Nephron (organoid): Measurements from ENCODE around the gene SLC7A10.

Experiments
- H3K27ac Mint-ChIP-seq, 3 experiments: 2 replicates each; pipeline ENCODE4 v1.8.0; 2020; ENCODE audit warnings: mixed read lengths in 3 of 3, mild to moderate bottlenecking in 2 of 3, moderate library complexity in 1 of 3
- H3K27me3 Mint-ChIP-seq: 2 replicates; pipeline ENCODE4 v1.8.0; 2021; ENCODE audit warnings: low read depth, mild to moderate bottlenecking, moderate library complexity, mixed read lengths
- H3K36me3 Mint-ChIP-seq: 2 replicates; pipeline ENCODE4 v1.8.0; 2020; ENCODE audit warnings: low read depth, mixed read lengths
- H3K4me1 Mint-ChIP-seq: 2 replicates; pipeline ENCODE4 v1.8.0; 2020; ENCODE audit warnings: mixed read lengths
- H3K4me3 Mint-ChIP-seq, 3 experiments: 2 replicates each; pipeline ENCODE4 v1.8.0; 2020; ENCODE audit warnings: mild to moderate bottlenecking in 3 of 3, mixed read lengths in 3 of 3, moderate library complexity in 2 of 3
- H3K9me3 Mint-ChIP-seq: 2 replicates; pipeline ENCODE4 v1.8.0; 2020; ENCODE audit warnings: mixed read lengths
- CTCF ChIP-seq, 3 experiments: fragments of 200-600 bp; sonication (generic); IDR thresholded peaks; one replicate each; pipeline ENCODE4 v1.5.0; 2021; ENCODE audit warnings: antibody characterized with exemption in 3 of 3; ENCODE audit not compliant: unreplicated experiment in 3 of 3

SLC7A10 gene

GRCh38 chr19:33270769-33271168, 45.1 kb upstream of the SLC7A10 start:
- peaks cover 15% of the 10 kb centered on the region for H3K4me1 Mint-ChIP-seq
- H3K27me3 Mint-ChIP-seq: peaks cover 14% of the 10 kb centered on the region
- no peak overlapping the region for H3K4me3 Mint-ChIP-seq
- no peak for TF ChIP-seq CTCF (IDR thresholded peaks at IDR 0.05; ENCODE audit: unreplicated experiment in 3 of 3)
- H3K27ac Mint-ChIP-seq: no peak overlapping the region
- H3K36me3 Mint-ChIP-seq: no peaks in the 10 kb centered on the region
- H3K9me3 Mint-ChIP-seq: no peaks in the 10 kb centered on the region

- no peak overlapping the region for H3K27ac Mint-ChIP-seq
- TF ChIP-seq CTCF (IDR thresholded peaks at IDR 0.05; ENCODE audit: unreplicated experiment in 3 of 3): no peak
These were observed 43.4 kb upstream of the SLC7A10 start for GRCh38 chr19:33269016-33269415.

GRCh38 chr19:33268162-33268991, 42.7 kb upstream of the SLC7A10 start:
- H3K27me3 Mint-ChIP-seq: peaks cover 12% of the 10 kb centered on the region
- H3K9me3 Mint-ChIP-seq: no peaks in the 10 kb centered on the region
- peaks cover 7% of the 10 kb centered on the region for H3K4me1 Mint-ChIP-seq
- no peak overlapping the region for H3K27ac Mint-ChIP-seq
- H3K4me3 Mint-ChIP-seq: no peak overlapping the region
- no peaks in the 10 kb centered on the region for H3K36me3 Mint-ChIP-seq
- no peak for TF ChIP-seq CTCF (IDR thresholded peaks at IDR 0.05; ENCODE audit: unreplicated experiment in 3 of 3)

More at GRCh38 chr19:33269016-33269415, 43.4 kb upstream of the SLC7A10 start:
- no peaks in the 10 kb centered on the region for H3K36me3 Mint-ChIP-seq
- no peak overlapping the region for H3K4me3 Mint-ChIP-seq
- H3K27me3 Mint-ChIP-seq: peaks cover 14% of the 10 kb centered on the region
- H3K9me3 Mint-ChIP-seq: no peaks in the 10 kb centered on the region
- H3K4me1 Mint-ChIP-seq: peaks cover 10% of the 10 kb centered on the region

GRCh38 chr19:33267706-33268105, 42.1 kb upstream of the SLC7A10 start:
- peaks cover 8% of the 10 kb centered on the region for H3K27me3 Mint-ChIP-seq

GRCh38 chr19:33266974-33267484, 41.4 kb upstream of the SLC7A10 start:
- Mint-ChIP-seq H3K4me1 (no peaks in the 10 kb centered on the region), H3K27me3 (peaks cover 11% of the 10 kb centered on the region), H3K4me3 (no peak overlapping the region), H3K36me3 (no peaks in the 10 kb centered on the region), H3K9me3 (no peaks in the 10 kb centered on the region), H3K27ac (no peak overlapping the region)
- TF ChIP-seq CTCF (IDR thresholded peaks at IDR 0.05; ENCODE audit: unreplicated experiment in 3 of 3): no peak

More at GRCh38 chr19:33267706-33268105, 42.1 kb upstream of the SLC7A10 start:
- TF ChIP-seq CTCF (IDR thresholded peaks at IDR 0.05; ENCODE audit: unreplicated experiment in 3 of 3): no peak
- Mint-ChIP-seq H3K9me3 (no peaks in the 10 kb centered on the region), H3K36me3 (no peaks in the 10 kb centered on the region), H3K4me1 (peaks cover under 1% of the 10 kb centered on the region), H3K4me3 (no peak overlapping the region), H3K27ac (no peak overlapping the region)
